GM23248 (cell line): Measurements from ENCODE around the gene SDC3. TPM values are rescaled to one million over a fixed set of nuclear protein-coding genes. Genes with fewer than 3 reads are reported as not detected.
A peak's percentile ranks its signal among the peaks of the same experiment; 100 is the strongest.
"Not testable (repeated sequence)": the region's sequence is repeated elsewhere in the genome, so short reads cannot be mapped to it uniquely, and the experiment has no call there.

Source experiments
- DNase-seq: peaks from one replicate; pipeline ENCODE4 v3.0.0-alpha.2; 2015
- H2AFZ ChIP-seq: fragments of 200-600 bp; sonication (generic); 2 replicates; pipeline ENCODE4 v1.6.1; 2016; ENCODE audit warnings: antibody characterized with exemption
- H3F3A ChIP-seq: fragments of 200-600 bp; sonication (generic); 2 replicates; pipeline ENCODE4 v1.6.1; 2016; ENCODE audit warnings: mild to moderate bottlenecking, antibody characterized with exemption, mixed run types; ENCODE audit not compliant: insufficient read depth
- H3K27ac ChIP-seq: fragments of 200-600 bp; sonication (generic); 2 replicates; pipeline ENCODE4 v1.5.1; 2016; ENCODE audit warnings: mild to moderate bottlenecking
- H3K27me3 ChIP-seq: fragments of 200-600 bp; sonication (generic); replicated peaks from 2 replicates; pipeline ENCODE4 v1.6.1; 2016; ENCODE audit warnings: mild to moderate bottlenecking; ENCODE audit not compliant: insufficient read depth
- H3K36me3 ChIP-seq: fragments of 200-600 bp; sonication (generic); 2 replicates; pipeline ENCODE4 v1.6.1; 2016; ENCODE audit warnings: low read depth, mild to moderate bottlenecking
- H3K4me1 ChIP-seq: fragments of 200-600 bp; sonication (generic); 2 replicates; pipeline ENCODE4 v1.6.1; 2016; ENCODE audit warnings: mild to moderate bottlenecking; ENCODE audit not compliant: insufficient read depth
- H3K4me2 ChIP-seq: fragments of 200-600 bp; sonication (generic); one replicate; pipeline ENCODE4 v1.6.1; 2016; ENCODE audit warnings: mild to moderate bottlenecking; ENCODE audit not compliant: unreplicated experiment
- H3K4me3 ChIP-seq: fragments of 200-600 bp; sonication (generic); 2 replicates; pipeline ENCODE4 v1.5.1; 2016; ENCODE audit warnings: mild to moderate bottlenecking
- H3K79me2 ChIP-seq: fragments of 200-600 bp; sonication (generic); 2 replicates; pipeline ENCODE4 v1.6.1; 2016; ENCODE audit warnings: mild to moderate bottlenecking; ENCODE audit not compliant: insufficient read depth
- H3K9ac ChIP-seq: fragments of 200-600 bp; sonication (generic); 2 replicates; pipeline ENCODE4 v1.6.1; 2016; ENCODE audit warnings: mild to moderate bottlenecking
- H3K9me2 ChIP-seq: fragments of 200-600 bp; sonication (generic); 2 replicates; pipeline ENCODE4 v1.6.1; 2016; ENCODE audit warnings: mixed run types, mild to moderate bottlenecking, moderate library complexity; ENCODE audit not compliant: insufficient read depth
- H3K9me3 ChIP-seq: fragments of 200-600 bp; sonication (generic); one replicate; pipeline ENCODE4 v1.6.1; 2017; ENCODE audit warnings: low read depth
- H4K20me1 ChIP-seq: fragments of 200-600 bp; sonication (generic); 2 replicates; pipeline ENCODE4 v1.6.0; 2016; ENCODE audit not compliant: insufficient read depth
- EZH2 ChIP-seq: fragments of 200-600 bp; sonication (generic); IDR thresholded peaks from 2 replicates; pipeline ENCODE4 v1.6.1; 2018; ENCODE audit warnings: antibody characterized with exemption, mild to moderate bottlenecking; ENCODE audit not compliant: insufficient read depth, poor library complexity, severe bottlenecking
- EZH2phosphoT487 ChIP-seq: fragments of 200-600 bp; sonication (generic); IDR thresholded peaks from 2 replicates; pipeline ENCODE4 v1.6.1; 2018; ENCODE audit warnings: antibody characterized with exemption, moderate library complexity, mild to moderate bottlenecking, low read depth; ENCODE audit not compliant: insufficient read depth
- WGBS, 2 experiments: methylation state at CpG; one replicate each; pipeline ENCODE4 v1.1.6; 2015 to 2017; ENCODE audit warnings: low lambda C conversion rate in 2 of 2, low coverage in 1 of 2; ENCODE audit errors: missing lambda C conversion rate in 2 of 2; 5-methylcytosine and 5-hydroxymethylcytosine counted together
- in situ Hi-C: fragments of 300-500 bp; cut with MboI; formaldehyde crosslinking; loops from 2 replicates; pipeline ENCODE4 v1.15.0; 2020
- polyA plus RNA-seq: library from polyadenylated mRNA; unstranded; fragments of >200 nt; fragmentation: Nextera tagmentation; extraction: Ambion mirVana; gene quantifications from 2 replicates; pipeline ENCODE4 v1.2.1, GENCODE V29; 2016
- total RNA-seq: library from RNA; depleted of rRNA; stranded (reverse); fragments of >200 nt; shearing (Covaris generic); gene quantifications from 2 replicates; pipeline ENCODE4 v1.2.3, GENCODE V29; 2014

Gene SDC3
- total and polyA plus RNA-seq, 2 experiments from 2014 or later = 6.9 to 39.7 TPM

DNA sequence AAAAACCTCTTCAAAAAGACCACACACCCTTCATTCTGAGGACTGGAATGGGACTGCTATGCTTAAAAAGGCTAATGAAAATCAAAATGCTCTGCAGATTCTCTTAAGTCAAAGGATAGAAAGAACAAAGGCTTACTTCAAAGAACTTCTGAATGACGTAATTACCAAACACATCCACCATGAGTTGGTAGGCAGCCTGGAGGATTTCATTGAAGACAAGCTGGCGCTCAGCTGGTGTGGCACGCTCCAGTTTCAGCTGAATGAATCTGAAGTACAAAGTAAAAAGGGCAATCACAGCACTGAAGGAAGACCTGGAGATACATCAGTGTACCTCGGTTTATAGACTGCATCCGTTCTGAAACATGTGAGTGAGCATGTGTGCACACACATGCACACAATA, 43.5 kb upstream of the SDC3 start:
- no peak for TF ChIP-seq EZH2phosphoT487
- no peak for TF ChIP-seq EZH2
- H3K4me2 ChIP-seq = no peak overlapping the region
- H3K9ac ChIP-seq = no peak overlapping the region
- H3F3A ChIP-seq = peaks cover 59% of the 10 kb centered on the region
- peaks cover under 1% of the 10 kb centered on the region; the same call in 1 of the 2 replicates for H4K20me1 ChIP-seq
- in situ Hi-C loops = no loop called here
- no peak overlapping the region for H3K27ac ChIP-seq
- H3K9me3 ChIP-seq = no peaks in the 10 kb centered on the region
- DNase-seq = no peak
- peaks cover 74% of the 10 kb centered on the region for H3K79me2 ChIP-seq
- no peak overlapping the region for H2AFZ ChIP-seq
- no peaks in the 10 kb centered on the region for H3K27me3 ChIP-seq
- H3K36me3 ChIP-seq = peaks cover 64% of the 10 kb centered on the region
- H3K4me1 ChIP-seq = peaks cover 39% of the 10 kb centered on the region
- no peak overlapping the region for H3K4me3 ChIP-seq
- whole genome bisulfite sequencing, 2 experiments = 58 to 64% methylated on average over 5 of the region's 5 CpGs
- no peaks in the 10 kb centered on the region for H3K9me2 ChIP-seq

DNA sequence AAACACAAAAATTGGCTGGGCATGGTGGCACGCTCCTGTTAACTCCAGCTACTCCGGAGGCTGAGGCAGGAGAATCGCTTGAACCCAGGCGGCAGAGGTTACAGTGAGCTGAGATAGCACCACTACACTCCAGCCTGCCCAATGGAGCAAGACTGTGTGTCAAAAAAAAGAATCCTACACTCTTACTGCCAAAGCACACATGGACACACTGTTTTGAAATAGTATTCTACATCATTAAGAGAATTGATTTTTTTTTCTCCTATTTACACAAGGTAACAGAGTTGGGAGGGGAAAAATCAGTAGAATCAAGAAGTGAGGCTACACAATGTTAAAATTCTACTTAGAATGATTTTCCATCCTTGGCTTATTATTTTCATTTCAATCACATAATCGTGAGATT, 42.1 kb upstream of the SDC3 start:
- Histone ChIP-seq H3K4me2 (no peak overlapping the region), H4K20me1 (no peaks in the 10 kb centered on the region; the same call in 1 of the 2 replicates), H2AFZ (no peak overlapping the region), H3K79me2 (peaks cover 76% of the 10 kb centered on the region), H3K36me3 (peaks cover 66% of the 10 kb centered on the region), H3K9me2 (no peaks in the 10 kb centered on the region), H3K9ac (no peak overlapping the region), H3F3A (peaks cover 45% of the 10 kb centered on the region), H3K27ac (no peak overlapping the region), H3K9me3 (no peaks in the 10 kb centered on the region), H3K27me3 (no peaks in the 10 kb centered on the region), H3K4me3 (no peak overlapping the region), H3K4me1 (peaks cover 28% of the 10 kb centered on the region)
- in situ Hi-C loops = no loop called here
- DNase-seq = no peak
- WGBS, 2 experiments = 95 to 99% methylated on average over 5 of the region's 5 CpGs
- TF ChIP-seq EZH2 (no peak), EZH2phosphoT487 (no peak)

DNA sequence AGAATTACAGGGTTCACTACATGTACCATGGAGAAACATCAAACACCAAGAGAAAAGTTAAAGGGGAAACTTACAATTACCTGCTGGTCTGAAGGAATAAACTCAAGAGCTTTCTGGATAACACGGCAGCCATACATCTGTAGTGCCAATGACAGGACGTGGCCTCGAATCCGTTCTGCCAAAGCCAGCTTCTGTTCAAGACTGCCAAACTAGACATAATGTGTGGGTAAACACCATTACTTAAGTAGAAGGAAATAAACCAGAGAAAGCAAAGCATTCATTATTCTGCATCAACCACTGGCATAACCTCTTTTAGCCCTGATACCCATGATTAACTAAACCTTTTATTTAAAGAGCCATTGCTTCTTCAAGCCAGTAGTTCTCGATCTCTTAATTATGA, 41.5 kb upstream of the SDC3 start:
- Histone ChIP-seq H3K79me2 (peaks cover 83% of the 10 kb centered on the region), H4K20me1 (no peaks in the 10 kb centered on the region), H3K9ac (no peak overlapping the region), H3K9me2 (no peaks in the 10 kb centered on the region), H3K9me3 (no peaks in the 10 kb centered on the region), H3F3A (peaks cover 39% of the 10 kb centered on the region), H3K4me1 (peaks cover 21% of the 10 kb centered on the region), H2AFZ (no peak overlapping the region), H3K4me3 (no peak overlapping the region), H3K36me3 (peaks cover 72% of the 10 kb centered on the region), H3K27ac (no peak overlapping the region), H3K4me2 (no peak overlapping the region), H3K27me3 (no peaks in the 10 kb centered on the region)
- DNase-seq = no peak
- TF ChIP-seq EZH2phosphoT487 (no peak), EZH2 (no peak)
- WGBS, 2 experiments = 98% methylated on average over 5 of the region's 5 CpGs
- in situ Hi-C loops = no loop called here

DNA sequence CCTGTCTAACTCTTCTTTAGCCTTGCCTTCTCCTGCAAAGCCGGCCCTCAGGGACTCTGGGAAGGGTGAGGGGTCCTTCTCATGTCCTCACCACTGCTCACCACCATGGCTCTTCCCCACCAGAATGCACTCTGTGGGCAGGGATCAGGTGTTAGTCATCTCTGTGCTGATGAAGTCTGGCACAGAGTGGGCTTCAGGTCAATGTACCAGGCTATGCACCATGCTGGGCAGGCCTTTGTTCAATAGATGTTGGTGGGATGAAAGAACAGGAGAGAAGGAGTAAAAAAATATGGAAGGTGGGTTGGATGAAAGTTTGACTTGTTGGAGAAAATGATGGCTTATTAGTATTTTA, 40.9 kb upstream of the SDC3 start:
- H2AFZ ChIP-seq, H3K27me3 ChIP-seq, H3K4me3 ChIP-seq, H3K9me2 ChIP-seq, H3K9me3 ChIP-seq, DNase-seq, H4K20me1 ChIP-seq, H3K27ac ChIP-seq, H3K4me2 ChIP-seq, in situ Hi-C loops, H3K9ac ChIP-seq: not testable (repeated sequence)
- peaks cover 33% of the 10 kb centered on the region for H3F3A ChIP-seq
- H3K36me3 ChIP-seq = peaks cover 77% of the 10 kb centered on the region
- H3K4me1 ChIP-seq = peaks cover 16% of the 10 kb centered on the region
- 93 to 100% methylated on average over 1 of the region's 1 CpG for WGBS, 2 experiments
- H3K79me2 ChIP-seq = peaks cover 84% of the 10 kb centered on the region

DNA sequence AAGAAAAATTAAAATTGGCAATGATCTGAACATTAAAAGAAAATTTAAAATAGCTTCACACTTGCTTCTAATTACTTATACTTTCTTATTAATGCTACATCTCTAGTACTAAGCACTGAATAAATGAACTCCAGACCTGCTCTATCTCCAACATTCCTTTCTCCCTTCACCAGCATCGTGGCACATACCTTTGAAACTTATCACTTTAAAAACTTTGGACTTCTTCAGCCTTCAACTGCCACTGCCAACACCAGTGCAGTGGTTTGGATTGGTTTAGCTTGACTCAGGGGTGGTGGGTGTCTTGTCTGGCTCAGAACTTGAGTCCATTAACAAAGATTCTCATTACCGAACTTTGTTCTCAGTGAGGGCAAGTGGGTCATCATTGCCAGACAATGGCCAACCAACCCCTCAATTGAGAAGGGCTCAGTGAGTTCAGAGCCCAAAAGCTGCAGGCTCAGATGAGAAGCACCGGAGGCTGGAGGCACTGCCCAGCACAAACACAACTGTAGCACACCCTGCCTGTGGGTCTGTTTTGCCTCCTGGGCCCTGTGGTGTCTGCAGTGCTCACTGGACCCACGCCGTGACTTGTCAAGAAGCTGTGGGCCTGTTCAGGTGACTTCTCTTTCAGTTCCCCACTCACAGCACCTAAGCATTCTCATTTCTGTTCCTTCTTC, 40.4 kb upstream of the SDC3 start:
- Histone ChIP-seq H3K36me3 (peaks cover 77% of the 10 kb centered on the region), H3K4me1 (peaks cover 16% of the 10 kb centered on the region), H3K4me2 (peak overlapping the region; percentile 57), H3K79me2 (peaks cover 85% of the 10 kb centered on the region), H3K27ac (peak overlapping the region; percentile 37), H3F3A (peaks cover 28% of the 10 kb centered on the region)
- whole genome bisulfite sequencing, 2 experiments = 14 to 16% methylated on average over 1 to 2 of the region's 5 CpGs
- H2AFZ ChIP-seq, H4K20me1 ChIP-seq, in situ Hi-C loops, H3K9me2 ChIP-seq, H3K27me3 ChIP-seq, H3K4me3 ChIP-seq, H3K9me3 ChIP-seq, H3K9ac ChIP-seq: not testable (repeated sequence)
- DNase-seq = peak; percentile 76
